Astrocyte of the spinal cord (primary cell): ENCODE measurements around the gene OR2V1.

Experiments
- DNase-seq: peaks from one replicate; pipeline ENCODE4 v3.0.0; 2011; ENCODE audit warnings: low read depth, low spot score
- H3K4me3 ChIP-seq: 2 replicates; pipeline ENCODE4 v1.5.1; 2011; ENCODE audit warnings: low read depth, mild to moderate bottlenecking, low read length, moderate library complexity
- in situ Hi-C: cut with HindIII; loops from 2 replicates; pipeline ENCODE4 v1.10.0; 2017; ENCODE audit warnings: low sequenced_read_pairs
- TF ChIP-seq, protein P1 (sequence below): IDR thresholded peaks from 2 replicates; pipeline ENCODE4 v1.5.1; 2012; ENCODE audit warnings: low read depth, mild to moderate bottlenecking, low read length, inconsistent platforms

Gene OR2V1

DNA sequence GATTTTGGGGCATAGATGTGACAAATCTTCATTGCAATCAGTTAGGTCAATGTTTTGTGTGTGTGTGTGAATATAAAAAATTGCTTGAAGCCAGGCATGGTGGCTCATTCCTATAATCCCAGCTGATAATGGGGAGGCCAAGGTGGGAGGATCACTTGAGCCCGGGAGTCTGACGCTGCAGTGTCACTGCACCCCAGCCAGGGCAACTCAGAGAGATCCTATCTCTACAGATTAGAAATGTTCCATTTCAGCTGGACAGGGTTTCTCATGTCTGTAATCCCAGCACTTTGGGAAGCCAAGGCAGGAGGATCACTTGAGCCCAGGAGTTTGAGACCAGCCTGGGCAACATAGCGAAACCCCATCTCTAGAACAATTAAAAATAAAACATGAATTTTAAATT, 27.9 kb upstream of the OR2V1 start:
- no peak overlapping the region for H3K4me3 ChIP-seq
- no peak for DNase-seq
- in situ Hi-C loops: no loop called here
- TF ChIP-seq, protein P1, sequence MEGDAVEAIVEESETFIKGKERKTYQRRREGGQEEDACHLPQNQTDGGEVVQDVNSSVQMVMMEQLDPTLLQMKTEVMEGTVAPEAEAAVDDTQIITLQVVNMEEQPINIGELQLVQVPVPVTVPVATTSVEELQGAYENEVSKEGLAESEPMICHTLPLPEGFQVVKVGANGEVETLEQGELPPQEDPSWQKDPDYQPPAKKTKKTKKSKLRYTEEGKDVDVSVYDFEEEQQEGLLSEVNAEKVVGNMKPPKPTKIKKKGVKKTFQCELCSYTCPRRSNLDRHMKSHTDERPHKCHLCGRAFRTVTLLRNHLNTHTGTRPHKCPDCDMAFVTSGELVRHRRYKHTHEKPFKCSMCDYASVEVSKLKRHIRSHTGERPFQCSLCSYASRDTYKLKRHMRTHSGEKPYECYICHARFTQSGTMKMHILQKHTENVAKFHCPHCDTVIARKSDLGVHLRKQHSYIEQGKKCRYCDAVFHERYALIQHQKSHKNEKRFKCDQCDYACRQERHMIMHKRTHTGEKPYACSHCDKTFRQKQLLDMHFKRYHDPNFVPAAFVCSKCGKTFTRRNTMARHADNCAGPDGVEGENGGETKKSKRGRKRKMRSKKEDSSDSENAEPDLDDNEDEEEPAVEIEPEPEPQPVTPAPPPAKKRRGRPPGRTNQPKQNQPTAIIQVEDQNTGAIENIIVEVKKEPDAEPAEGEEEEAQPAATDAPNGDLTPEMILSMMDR: no peak

DNA sequence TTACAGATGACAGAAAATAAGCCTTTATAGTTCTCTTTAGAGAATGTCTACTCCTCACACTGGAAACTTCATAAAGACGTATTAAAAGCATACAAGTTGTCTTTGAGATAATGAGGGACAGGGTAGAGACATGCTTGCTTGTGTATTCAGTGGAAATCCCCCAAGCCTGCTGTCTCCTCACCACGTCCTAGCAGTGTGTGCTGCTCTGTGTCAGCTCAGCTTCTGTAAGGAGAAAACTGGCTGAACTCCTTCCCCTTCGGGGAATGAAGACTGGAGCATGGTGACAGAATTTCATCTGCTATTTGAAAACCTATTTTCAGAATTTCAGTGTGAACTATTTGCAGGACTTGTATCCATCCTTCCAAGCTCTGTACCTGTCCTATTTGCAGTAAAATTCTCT, 25.8 kb upstream of the OR2V1 start:
- TF ChIP-seq, protein P1: no peak
- no peak for DNase-seq
- in situ Hi-C loops: no loop called here
- no peak overlapping the region for H3K4me3 ChIP-seq

DNA sequence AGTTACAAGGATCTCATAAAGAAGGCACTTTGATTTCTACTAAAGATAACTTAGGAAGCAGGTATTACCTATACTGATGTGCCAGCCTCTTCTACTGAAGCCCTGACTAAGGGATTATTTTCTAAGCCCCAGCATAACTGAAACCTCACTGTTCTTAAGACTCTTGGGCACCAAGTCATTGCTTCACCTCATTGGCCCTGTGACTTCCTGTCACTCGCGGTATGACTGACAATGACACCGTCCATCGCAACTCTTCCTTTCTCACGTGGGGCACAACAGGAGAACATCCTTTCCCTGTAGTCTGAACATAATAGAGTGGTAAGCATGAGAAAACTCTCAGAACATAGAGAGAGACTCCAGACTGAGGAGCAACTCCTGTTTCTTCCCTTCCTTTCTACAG, 22.8 kb upstream of the OR2V1 start:
- in situ Hi-C loops: no loop called here
- TF ChIP-seq, protein P1: no peak
- no peak overlapping the region for H3K4me3 ChIP-seq
- no peak for DNase-seq

DNA sequence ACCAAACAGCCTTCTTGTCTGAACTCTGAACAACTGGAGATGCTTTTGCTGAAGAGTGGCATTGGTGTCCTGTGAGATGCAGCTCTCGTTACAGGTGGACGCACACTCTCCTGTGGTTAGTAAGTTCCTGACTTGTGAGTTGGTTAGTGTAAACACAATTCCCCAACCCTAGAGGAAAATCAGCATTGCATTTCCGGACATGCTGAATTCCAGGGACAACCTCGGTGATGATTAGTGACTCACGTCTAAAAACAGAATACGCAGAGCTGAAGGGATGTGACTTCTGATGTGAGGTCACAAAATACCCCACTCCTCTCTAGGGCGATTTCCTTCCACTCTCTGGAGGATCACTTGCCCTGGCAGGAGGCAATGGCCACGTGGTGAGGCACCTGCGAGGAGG, 21.4 kb upstream of the OR2V1 start:
- TF ChIP-seq, protein P1: no peak
- in situ Hi-C loops: no loop called here
- no peak for DNase-seq
- no peak overlapping the region for H3K4me3 ChIP-seq

DNA sequence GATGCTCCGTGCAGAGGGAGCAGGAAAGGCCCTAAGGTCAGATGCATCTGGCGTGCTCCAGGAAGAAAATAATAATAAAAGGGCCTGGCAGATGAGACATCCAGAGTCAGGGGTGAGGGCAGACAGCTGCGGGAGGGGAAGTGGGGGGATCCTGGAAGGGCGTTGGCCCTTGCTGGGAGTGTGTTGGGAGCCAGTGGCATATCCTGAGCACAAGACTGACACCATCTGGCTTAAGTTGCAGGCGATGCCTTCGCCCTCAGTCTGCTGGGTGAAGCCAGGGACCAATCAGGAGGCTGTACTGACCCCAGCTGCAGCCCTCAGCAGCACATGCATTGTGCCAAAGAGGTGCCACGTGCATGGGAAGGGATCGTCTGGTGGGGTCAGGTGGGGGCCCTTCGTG, 20.2 kb upstream of the OR2V1 start:
- in situ Hi-C loops: no loop called here
- H3K4me3 ChIP-seq: no peak overlapping the region
- no peak for DNase-seq
- TF ChIP-seq, protein P1: no peak

DNA sequence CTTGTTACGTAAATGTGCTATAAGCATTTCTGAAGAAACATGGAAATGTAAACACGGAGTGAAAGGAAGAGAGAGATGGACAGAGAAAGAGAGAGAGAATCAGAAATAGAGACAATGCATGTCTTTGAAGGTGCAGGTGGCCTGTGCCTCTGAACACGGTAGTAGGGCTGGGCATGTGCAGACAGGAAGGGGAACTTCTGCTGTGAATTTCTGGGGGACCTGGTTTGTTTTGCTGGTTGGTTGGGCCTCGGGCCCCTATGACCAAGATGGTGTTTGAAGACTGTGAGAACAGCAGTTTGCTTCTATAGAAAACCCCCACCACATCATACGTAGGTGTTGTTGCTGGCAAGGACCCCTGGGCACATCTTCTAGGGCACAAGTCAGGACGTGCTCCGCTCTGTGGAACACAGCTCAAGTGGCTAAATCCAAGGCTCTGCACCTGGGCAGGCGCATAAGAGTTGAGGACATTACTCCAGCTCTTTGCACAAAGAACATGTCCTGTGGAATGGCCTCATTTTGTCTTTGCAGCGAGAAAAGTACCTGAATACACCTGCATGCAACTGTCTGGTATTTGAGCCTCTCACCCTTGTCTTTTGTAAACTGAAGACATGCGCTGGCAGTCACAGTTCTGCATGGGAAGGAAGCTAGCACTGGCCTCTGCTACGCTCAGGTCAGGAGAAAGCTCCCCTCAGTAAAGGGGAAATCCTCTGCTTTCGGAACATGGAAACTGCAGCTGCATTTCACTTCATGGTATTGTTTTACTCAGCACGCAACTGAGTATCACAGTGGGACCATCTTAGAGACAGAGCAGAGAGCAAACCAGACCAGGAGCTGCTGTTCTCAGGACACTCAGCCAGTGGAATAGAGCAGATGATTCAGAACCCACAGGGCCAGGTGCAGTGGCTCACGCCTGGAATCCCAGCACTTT, 19.1 kb upstream of the OR2V1 start:
- DNase-seq: no peak
- in situ Hi-C loops: no loop called here
- no peak overlapping the region for H3K4me3 ChIP-seq
- TF ChIP-seq, protein P1: no peak
